NCI-H2081 treated with DMSO at 0.1 percent for 48 hours (cell line): ENCODE results near the gene PER2.

Experiments
- DNase-seq: peaks from one replicate; lab custom pipeline; 2025; lab: John Stamatoyannopoulos, UW

The PER2 gene

DNA sequence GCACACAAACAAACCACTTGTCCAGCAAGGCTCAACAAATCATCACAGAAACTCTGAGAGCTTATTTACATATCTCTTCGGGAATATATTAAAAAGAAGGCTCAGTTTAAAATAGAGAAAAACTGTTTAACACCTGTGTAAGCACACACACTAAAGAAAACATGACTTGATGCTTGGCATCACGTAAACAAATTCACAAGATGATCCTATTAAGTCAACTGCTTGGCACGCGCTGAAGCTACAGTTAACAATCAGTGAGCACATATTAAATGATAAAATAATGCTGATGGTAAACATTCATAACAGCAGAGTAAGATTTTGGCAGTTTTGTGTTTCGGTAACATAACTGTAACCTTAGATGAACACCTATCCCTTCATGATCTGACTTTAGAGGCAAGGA is 44.3 kb downstream of the PER2 start:
- DNase-seq, result no peak

GRCh38 chr2:238243496-238244076 is 44.8 kb downstream of the PER2 start:
- no peak for DNase-seq

DNA sequence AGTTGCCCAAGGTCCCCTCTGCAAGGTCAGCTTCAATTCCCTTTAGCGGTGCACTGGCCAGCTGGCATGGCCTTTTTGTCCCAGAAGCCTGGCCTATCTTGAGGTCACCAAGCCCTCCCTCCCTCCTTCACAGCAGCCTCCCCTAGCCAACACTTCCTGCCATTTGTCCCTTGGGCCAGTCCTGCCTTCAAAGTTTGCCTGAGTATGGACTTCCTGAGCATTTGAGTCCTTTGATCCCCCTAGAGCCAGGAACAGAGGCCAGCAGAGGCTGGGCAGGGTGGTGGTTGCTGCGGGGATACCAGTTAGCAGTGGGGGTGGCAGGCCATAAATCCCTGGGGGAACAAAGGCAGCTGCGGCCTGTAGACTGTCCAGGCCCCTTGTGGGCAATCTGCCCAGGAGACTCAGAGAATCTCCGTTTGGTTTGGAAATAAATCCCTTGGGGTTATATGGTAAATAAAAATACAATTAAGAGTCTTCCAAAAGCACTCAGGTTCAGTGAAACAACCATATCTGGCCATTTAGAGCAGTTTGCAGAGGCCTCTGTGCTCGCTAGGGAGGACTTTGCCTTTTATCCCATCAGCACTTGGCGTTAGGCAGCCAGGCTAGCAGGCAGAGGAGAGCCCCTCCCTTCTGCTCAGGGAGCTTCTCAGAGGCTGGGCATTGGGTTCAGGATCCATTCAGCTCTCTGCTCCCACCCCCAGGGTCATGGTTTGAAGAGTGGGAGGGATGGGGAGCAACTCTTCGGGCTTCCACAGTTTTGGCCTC is 45.5 kb downstream of the PER2 start:
- peak; percentile 46 for DNase-seq

- DNase-seq, result no peak
Observed at GRCh38 chr2:238241970-238242369, 46.4 kb downstream of the PER2 start.

DNA sequence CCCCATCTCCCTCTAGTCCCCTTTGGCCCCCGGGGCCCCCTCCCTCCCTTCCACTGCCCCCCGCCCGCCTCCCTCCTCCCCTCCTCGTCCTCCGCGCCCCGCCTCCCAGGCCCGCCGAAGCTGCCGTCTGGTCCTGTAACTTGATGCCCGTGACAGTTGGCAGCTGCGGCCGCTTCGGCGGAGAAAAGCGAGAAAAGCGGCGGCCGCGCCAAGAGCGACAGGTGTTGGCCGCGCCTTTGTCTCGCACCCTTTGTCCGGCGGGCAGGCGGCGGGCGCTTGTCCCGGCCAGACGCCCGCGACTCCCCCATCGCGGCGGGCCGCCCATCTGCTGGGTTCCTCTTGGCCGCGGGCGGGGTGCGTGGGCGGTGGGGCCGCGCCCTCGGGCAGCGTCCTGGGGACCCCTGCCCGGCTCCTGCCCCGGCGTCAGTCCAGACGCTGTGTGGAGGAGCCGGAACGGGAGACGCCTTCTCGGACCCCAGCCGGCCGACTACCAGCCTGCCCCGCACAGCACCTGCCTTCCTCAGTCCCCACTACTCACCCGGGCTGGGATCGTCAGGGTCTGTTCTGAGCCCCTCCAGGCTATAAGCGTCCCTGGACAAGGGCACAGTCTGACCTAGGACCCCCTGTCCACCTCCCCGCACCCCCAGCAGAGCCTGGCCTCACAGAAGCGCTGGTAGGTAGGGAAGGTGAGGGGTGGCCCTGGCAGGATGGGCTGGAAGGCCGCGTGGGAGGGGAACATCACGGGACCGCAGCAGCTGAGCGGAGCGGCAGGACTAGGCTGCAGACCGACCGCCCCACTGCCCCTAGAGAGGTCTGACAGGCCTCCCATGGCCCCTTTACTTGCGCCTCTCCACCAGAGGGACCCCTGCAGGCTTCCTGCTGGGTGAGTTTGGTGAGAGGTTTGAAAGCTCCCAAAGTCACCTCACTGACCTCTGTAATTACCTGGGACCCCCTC is 47.4 kb downstream of the PER2 start:
- peak; percentile 24 for DNase-seq

DNA sequence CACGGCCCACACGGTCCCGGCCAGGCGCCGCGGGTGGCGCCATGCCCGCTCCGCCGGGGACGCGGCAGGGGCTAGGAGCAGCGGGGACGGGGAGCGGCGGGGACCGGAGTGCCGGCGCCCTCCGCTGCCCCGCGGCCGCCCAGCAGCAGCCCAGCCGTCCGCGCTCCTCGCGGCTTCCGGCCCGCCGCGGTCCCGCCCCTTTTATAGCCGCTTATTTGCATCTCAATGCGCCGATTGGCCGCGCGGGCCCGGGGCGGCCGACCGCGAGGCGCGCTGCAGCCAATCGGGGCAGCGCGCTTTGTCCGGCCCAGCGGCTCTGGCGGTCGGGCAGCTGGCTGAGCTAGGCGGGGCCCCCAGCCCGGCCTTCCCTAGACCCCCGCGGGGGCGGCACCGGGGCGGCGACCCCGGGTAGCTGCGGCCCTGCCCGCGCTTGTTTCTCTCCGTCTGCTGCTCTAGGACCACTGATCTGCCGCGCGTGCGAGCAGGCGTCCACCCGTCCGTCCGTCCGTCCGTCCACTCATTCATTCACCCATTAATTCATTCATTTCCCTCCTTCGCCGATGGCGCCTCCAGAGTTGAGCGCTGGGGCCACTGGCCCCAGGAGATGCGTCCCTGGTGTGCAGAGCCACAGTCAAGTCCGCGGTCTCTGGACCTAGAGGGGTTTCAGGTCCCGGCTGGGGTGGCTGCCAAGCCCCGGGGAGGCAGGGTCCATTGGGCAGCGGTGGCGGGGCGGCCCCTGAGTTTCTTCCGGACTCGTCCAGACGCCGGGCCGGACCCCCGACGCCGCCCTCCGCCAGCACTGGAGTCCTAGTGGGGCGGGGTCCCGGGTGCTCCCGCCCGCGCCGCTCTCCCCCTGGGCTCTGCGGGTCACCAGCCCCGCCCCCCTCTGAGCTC is 48.3 kb downstream of the PER2 start, which contains the start of gene HES6:
HES6 (minus strand) TSS at position 176 of the 894 bp plus-strand sequence; CDS start at position 43, 133 bp downstream.
- peak; percentile 88 for DNase-seq

GRCh38 chr2:238239543-238239862 is 48.9 kb downstream of the PER2 start:
- no peak for DNase-seq

GRCh38 chr2:238238766-238239542 is 49.5 kb downstream of the PER2 start:
- no peak for DNase-seq

DNA sequence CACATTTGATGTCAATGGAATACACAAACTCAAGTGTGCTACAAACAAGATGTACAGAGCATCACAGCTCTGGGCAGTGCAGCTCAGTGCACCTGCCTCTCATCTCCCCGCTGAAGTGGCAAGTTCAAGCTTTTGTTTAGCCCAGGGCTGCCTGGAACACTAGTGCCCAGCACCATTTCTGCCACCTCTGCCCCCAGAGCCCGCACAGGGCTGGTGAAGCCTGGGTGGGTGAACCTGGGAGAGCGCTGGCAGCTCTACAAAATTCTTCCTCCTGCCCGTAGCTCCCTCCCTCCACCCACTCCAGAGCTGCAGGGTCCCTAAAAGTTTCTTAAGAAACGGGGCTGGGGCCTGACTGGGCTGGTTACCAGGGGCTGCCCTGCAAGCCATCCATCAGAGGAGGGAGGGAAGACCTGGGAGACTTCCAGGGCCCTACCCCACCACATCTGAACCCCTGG is 50.1 kb downstream of the PER2 start:
- no peak for DNase-seq

DNA sequence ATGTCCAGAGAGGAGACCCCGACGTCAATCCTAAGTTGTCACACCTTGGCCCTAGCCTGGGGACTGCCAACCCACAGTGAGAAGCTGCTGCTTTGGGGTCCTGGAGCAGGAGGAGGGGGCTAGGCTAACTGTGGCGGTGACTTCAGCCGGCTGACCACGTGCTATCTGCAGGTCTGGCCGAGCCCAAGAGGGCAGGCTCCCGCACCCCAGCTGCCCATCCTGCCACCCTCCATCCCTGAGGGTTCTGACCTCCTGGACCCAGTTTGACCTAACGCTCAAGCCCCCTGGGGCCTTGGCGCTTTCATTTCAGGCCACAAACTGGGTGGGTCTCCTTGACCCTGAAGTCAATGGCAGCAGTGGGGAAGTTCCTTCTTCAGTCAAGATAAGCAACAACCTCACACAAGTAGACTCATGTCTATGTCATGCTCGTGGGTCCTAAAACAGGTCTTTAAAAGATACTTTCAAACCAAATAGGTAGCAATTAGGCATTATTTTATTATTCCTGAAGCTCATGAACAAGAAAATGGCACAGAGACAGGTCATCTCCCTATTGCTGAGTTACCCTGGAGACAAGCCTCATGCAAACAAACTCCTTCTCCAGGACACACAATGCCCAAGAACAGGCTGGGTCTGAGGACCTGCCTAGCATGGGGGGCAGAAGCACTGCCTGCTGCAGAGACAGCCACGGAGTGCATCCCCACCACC is 50.8 kb downstream of the PER2 start:
- DNase-seq, result no peak

GRCh38 chr2:238236571-238236970 is 51.8 kb downstream of the PER2 start:
- no peak for DNase-seq

DNA sequence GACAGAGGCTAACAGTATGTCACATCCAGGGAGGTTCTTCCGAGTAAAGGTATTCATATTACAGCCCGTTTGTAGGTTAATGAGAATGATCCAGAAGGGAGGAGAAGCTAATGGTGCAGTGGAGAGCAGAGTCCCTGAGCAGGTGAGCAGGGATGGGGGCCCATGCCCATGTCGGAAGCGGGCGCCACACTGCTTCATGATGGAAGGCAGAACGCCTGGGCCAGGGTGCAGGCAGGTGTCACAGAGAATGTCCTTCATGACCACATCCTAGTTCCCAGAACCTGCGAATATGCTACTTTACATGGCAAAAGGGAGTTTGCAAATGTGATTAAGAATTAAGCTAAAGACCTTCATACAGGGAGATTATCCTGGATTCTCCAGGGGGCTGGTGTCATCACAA is 52.6 kb downstream of the PER2 start:
- DNase-seq, result no peak

- DNase-seq, result no peak
Observed at GRCh38 chr2:238235331-238235732, 53.1 kb downstream of the PER2 start.

DNA sequence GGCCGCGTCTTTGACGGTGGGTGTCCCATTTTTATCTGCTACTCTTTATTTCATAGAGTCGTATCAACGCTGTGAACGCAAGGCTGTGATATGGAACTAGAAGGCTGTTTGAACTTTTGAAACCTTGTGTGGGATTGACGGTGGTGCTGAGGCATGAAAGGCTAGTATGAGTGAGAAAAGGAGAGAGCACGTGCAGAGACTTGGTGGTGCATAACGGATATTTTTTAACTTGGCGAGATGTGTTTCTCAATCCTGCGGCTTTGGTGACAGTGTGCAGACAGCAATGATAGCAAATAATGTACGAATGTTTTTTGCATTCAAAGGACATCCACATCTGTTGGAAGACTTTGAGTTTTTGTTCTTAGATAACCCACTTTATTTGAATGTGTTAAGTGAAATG is 54.8 kb downstream of the PER2 start:
- DNase-seq, result no peak

DNA sequence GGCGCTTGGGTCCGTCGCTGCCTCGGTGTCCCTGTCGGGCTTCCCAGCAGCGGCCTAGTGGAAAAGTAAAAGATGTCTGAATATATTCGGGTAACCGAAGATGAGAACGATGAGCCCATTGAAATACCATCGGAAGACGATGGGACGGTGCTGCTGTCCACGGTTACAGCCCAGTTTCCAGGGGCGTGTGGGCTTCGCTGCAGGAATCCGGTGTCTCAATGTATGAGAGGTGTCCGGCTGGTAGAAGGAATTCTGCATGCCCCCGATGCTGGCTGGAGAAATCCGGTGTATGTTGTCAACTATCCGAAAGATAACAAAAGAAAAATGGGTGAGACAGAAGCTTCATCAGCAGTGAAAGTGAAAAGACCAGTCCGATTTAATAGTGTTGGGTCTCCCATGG is 56.6 kb downstream of the PER2 start:
- no peak for DNase-seq

DNA sequence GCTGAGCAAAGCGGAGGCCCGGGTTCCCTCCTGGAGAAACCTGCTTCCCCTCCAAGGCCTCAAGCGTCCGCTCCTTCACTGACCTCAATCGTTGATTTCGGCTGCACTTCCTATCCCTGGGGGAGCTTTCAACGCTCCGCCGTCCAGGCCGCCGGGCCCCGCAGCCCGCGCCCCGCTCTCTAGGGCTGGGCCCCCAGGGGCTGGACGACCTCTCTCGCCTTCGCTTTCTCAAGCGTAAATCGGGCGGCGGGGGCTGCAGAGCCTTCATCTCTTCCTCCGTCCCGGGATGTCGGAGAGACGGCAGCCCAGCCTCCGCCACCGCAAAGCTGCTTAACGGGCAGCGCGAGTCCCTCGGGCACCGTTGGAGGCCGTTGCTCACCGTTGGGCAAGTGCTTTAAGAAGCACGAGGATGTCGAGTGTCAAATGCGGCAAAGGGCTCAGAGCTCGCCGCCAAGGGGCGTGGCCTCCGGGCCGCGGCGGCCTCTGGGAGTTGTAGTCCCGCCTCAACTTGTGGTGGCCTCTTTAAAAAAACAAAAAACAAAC is 57.1 kb downstream of the PER2 start:
- no peak for DNase-seq

DNA sequence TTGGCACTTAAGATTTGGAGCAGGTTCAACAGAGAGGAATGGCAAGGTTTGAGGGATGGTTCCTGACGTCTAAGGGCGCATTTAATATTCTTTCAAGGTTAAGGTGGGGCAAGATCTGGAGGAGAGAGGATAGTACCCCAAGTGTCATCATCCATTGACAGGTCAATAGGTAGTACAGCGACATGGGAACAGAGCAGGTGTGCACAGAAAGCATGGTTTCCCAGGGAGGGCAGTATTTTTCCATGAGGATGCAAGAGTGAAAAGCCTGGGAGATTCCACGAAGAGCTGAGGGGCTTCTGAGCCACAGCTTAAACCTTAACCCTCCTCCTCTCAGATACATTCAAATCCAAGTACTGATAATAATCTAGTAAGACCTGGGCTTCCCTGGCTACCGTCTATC is 57.7 kb downstream of the PER2 start:
- DNase-seq, result no peak

GRCh38 chr2:238228700-238229099 is 59.7 kb downstream of the PER2 start:
- no peak for DNase-seq

GRCh38 chr2:238227587-238228032 is 60.8 kb downstream of the PER2 start:
- DNase-seq, result no peak
